H1 (cell line): Measurements from ENCODE around the gene PLAU. TPM values are rescaled to one million over a fixed set of nuclear protein-coding genes. Genes with fewer than 3 reads are reported as not detected.

Source experiments
- BCL11A ChIP-seq, 2 experiments: IDR thresholded peaks; one replicate each; pipeline ENCODE4 v1.6.1; 2011; ENCODE audit warnings: low read depth in 2 of 2, low read length in 2 of 2, mild to moderate bottlenecking in 2 of 2
- EZH2 ChIP-seq: fragments of 200-600 bp; sonication (generic); IDR thresholded peaks from 2 replicates; pipeline ENCODE4 v1.7.1; 2012; ENCODE audit warnings: low read depth, mild to moderate bottlenecking, moderate library complexity, low read length, inconsistent platforms; ENCODE audit not compliant: severe bottlenecking
- GABPA ChIP-seq: IDR thresholded peaks from 2 replicates; pipeline ENCODE4 v1.6.1; 2011; ENCODE audit warnings: mild to moderate bottlenecking, low read length, moderate library complexity, borderline replicate concordance; ENCODE audit not compliant: insufficient read depth
- HDAC2 ChIP-seq, 2 experiments: fragments of 300-600 bp in 1 of 2; sonication (generic) in 1 of 2; IDR thresholded peaks; 2 replicates each; pipeline ENCODE4 v1.6.1; 2011 to 2012; ENCODE audit warnings: low read depth in 2 of 2, low read length in 2 of 2, mild to moderate bottlenecking in 2 of 2, moderate library complexity in 2 of 2, borderline replicate concordance in 1 of 2, inconsistent platforms in 1 of 2
- JUND ChIP-seq: IDR thresholded peaks from 2 replicates; pipeline ENCODE4 v1.6.1; 2011; ENCODE audit warnings: mild to moderate bottlenecking, improper control_type of control experiment, low read length
- MAFK ChIP-seq: IDR thresholded peaks from 2 replicates; pipeline ENCODE4 v1.6.1; 2012; ENCODE audit warnings: low read depth, mild to moderate bottlenecking, improper control_type of control experiment, low read length
- NANOG ChIP-seq: IDR thresholded peaks from 2 replicates; pipeline ENCODE4 v1.6.1; 2011; ENCODE audit warnings: low read length, low read depth, mild to moderate bottlenecking, inconsistent platforms; ENCODE audit not compliant: insufficient read depth, poor library complexity, severe bottlenecking
- POLR2A ChIP-seq, 2 experiments: IDR thresholded peaks; 1 replicate in 1 of 2; 2 replicates in 1 of 2; pipeline ENCODE4 v1.6.1; 2011; ENCODE audit warnings: low read depth in 2 of 2, low read length in 2 of 2, mild to moderate bottlenecking in 2 of 2; ENCODE audit errors: control extremely low read depth in 1 of 2
- POU5F1 ChIP-seq: IDR thresholded peaks from 2 replicates; pipeline ENCODE4 v1.6.1; 2011; ENCODE audit warnings: low read depth, mild to moderate bottlenecking, low read length, moderate library complexity
- RBBP5 ChIP-seq: IDR thresholded peaks from 2 replicates; pipeline ENCODE4 v1.7.1; 2012; ENCODE audit warnings: low read depth, mild to moderate bottlenecking, inconsistent platforms, low read length, moderate library complexity, borderline replicate concordance
- RXRA ChIP-seq: IDR thresholded peaks from 2 replicates; pipeline ENCODE4 v1.6.1; 2011; ENCODE audit warnings: low read depth, mild to moderate bottlenecking, low read length, moderate library complexity; ENCODE audit not compliant: insufficient read depth
- SIRT6 ChIP-seq: IDR thresholded peaks from one replicate; pipeline ENCODE4 v1.7.1; 2012; ENCODE audit warnings: low read length, inconsistent platforms
- SP1 ChIP-seq: IDR thresholded peaks from 2 replicates; pipeline ENCODE4 v1.6.1; 2011; ENCODE audit warnings: low read depth, low read length
- TAF1 ChIP-seq: IDR thresholded peaks from 2 replicates; pipeline ENCODE4 v1.6.1; 2011; ENCODE audit warnings: mild to moderate bottlenecking, low read depth, low read length
- TAF7 ChIP-seq: optimal IDR thresholded peaks from 2 replicates; pipeline ENCODE3; 2011; ENCODE audit warnings: low read depth, mild to moderate bottlenecking, inconsistent platforms, low read length, moderate library complexity, borderline replicate concordance
- TBP ChIP-seq: IDR thresholded peaks from 2 replicates; pipeline ENCODE4 v1.6.1; 2011; ENCODE audit warnings: low read depth, low read length, improper control_type of control experiment
- TCF12 ChIP-seq: IDR thresholded peaks from 2 replicates; pipeline ENCODE4 v1.6.1; 2011; ENCODE audit warnings: low read depth, mild to moderate bottlenecking, low read length
- polyA plus RNA-seq, 7 experiments: library from polyadenylated mRNA; depleted of rRNA in 3 of 7; stranded (reverse) in 5 of 7; unstranded in 2 of 7; fragments of >200 nt in 5 of 7; fragments of 200-250 nt in 2 of 7; gene quantifications; 1 replicate in 5 of 7; 2 replicates in 1 of 7; 4 replicates in 1 of 7; pipeline versions ENCODE4 v1.2.1 to v1.2.3, GENCODE V29; 2011 to 2013; ENCODE audit warnings: missing spikeins in 2 of 7, mixed read lengths in 2 of 7
- total RNA-seq: library from RNA; stranded (reverse); fragmentation: NEBNext Ultra II Directional; extraction: Animal tissue kit (Norgen Biotek cat#: 25700); gene quantifications from 2 replicates; pipeline ENCODE4 v1.2.1, GENCODE V29; 2021
- TF ChIP-seq, protein P1 (sequence below): IDR thresholded peaks from 2 replicates; pipeline ENCODE4 v1.6.1; 2012; ENCODE audit warnings: inconsistent platforms
- TF ChIP-seq, protein P2 (sequence below): IDR thresholded peaks from 2 replicates; pipeline ENCODE4 v1.6.1; 2011; ENCODE audit warnings: low read depth, mild to moderate bottlenecking, low read length; ENCODE audit not compliant: insufficient read depth
- TF ChIP-seq, protein P3 (sequence below): IDR thresholded peaks from 2 replicates; pipeline ENCODE4 v1.6.1; 2012; ENCODE audit warnings: inconsistent platforms
- TF ChIP-seq, protein P4 (sequence below): IDR thresholded peaks from 2 replicates; pipeline ENCODE4 v1.6.1; 2011; ENCODE audit warnings: low read length, improper control_type of control experiment

PLAU gene
- total and polyA plus RNA-seq, 2 of the 8 experiments (the other 6 are each of a cell fraction or from before 2014, with no cell fraction given), result 16.2 to 26.1 TPM

DNA sequence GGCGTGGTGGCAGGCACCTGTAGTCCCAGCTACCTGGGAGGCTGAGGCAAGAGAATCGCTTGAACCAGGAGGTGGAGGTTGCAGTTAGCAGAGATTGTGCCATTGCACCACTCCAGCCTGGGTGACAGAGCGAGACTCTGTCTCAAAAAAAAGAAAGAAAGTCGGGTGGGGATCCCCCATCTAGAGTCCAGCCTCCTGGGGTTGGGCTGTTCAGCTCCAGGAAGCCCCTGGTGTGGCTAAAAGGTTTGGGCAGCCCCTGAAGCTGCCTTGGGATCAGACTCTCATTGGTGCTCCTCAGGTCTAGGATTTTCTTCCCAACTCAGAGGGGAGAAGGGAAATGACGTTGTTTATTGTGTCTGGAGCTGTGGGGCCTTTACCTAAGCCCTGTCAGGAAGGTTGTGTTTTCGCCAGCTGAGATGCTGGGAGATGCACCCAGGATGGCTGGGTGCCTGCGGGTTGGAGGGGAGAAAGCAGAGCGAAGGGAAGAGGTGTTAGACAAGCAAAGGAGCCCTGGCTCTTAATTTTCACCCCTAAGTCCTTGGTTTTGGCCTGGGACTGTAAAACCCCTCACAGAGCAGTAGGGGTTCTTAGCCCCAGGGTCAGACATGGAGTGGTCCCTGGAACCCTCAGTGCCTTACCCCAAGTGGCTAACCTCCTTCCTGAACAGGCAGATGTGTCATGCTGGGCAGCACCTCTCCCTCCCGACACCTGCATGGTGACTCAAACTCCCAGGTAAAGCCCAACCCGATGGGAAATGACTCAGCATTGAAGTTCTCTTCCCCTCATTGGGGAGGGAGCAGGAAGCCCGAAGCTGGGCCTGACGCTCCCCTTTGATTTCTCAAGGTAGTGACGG, 21.1 kb downstream of the PLAU start (continued):
- no peak for TF ChIP-seq SP1
- TF ChIP-seq POU5F1, result no peak
- no peak for TF ChIP-seq SIRT6
- TF ChIP-seq RBBP5, result no peak
- no peak for TF ChIP-seq TAF7
- TF ChIP-seq BCL11A (IDR thresholded peaks at IDR 0.05; ENCODE audit: low read depth in 2 of 2, low read length in 2 of 2), result no peak
- TF ChIP-seq EZH2, result no peak
- peak; percentile 77; the same call in 1 of the 2 replicates for TF ChIP-seq TCF12
- TF ChIP-seq, protein P1, sequence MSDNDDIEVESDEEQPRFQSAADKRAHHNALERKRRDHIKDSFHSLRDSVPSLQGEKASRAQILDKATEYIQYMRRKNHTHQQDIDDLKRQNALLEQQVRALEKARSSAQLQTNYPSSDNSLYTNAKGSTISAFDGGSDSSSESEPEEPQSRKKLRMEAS, result no peak; the same call in 1 of the 2 replicates
- TF ChIP-seq POLR2A (IDR thresholded peaks at IDR 0.05; ENCODE audit: control extremely low read depth in 1 of 2, low read depth in 2 of 2, low read length in 2 of 2), result no peak
- TF ChIP-seq, protein P2, sequence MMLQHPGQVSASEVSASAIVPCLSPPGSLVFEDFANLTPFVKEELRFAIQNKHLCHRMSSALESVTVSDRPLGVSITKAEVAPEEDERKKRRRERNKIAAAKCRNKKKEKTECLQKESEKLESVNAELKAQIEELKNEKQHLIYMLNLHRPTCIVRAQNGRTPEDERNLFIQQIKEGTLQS, result 0 out of 2 replicates have a peak, but pooled peaks have one; percentile 21
- TF ChIP-seq, protein P3, sequence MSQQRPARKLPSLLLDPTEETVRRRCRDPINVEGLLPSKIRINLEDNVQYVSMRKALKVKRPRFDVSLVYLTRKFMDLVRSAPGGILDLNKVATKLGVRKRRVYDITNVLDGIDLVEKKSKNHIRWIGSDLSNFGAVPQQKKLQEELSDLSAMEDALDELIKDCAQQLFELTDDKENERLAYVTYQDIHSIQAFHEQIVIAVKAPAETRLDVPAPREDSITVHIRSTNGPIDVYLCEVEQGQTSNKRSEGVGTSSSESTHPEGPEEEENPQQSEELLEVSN, result no peak
- TF ChIP-seq, protein P4, sequence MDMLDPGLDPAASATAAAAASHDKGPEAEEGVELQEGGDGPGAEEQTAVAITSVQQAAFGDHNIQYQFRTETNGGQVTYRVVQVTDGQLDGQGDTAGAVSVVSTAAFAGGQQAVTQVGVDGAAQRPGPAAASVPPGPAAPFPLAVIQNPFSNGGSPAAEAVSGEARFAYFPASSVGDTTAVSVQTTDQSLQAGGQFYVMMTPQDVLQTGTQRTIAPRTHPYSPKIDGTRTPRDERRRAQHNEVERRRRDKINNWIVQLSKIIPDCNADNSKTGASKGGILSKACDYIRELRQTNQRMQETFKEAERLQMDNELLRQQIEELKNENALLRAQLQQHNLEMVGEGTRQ, result no peak
- TF ChIP-seq TBP, result no peak
- 0 out of 2 replicates have a peak, but pooled peaks have one; percentile 20 for TF ChIP-seq TAF1
- TF ChIP-seq NANOG, result no peak
- TF ChIP-seq HDAC2 (IDR thresholded peaks at IDR 0.05; ENCODE audit: borderline replicate concordance in 1 of 2, low read depth in 2 of 2, low read length in 2 of 2), result no peak
- peak; percentile 84 for TF ChIP-seq JUND
- TF ChIP-seq RXRA, result no peak
- TF ChIP-seq GABPA, result no peak
- peak; percentile 96 for TF ChIP-seq MAFK
